Brain pericyte (primary cell): ENCODE data around the gene SLC66A1.

ENCODE experiments used
- DNase-seq: peaks from one replicate; pipeline ENCODE4 v3.0.0-alpha.2; 2012; ENCODE audit warnings: low read depth, low spot score

The SLC66A1 gene

GRCh38 chr1:19305880-19306279, 6.2 kb upstream of the SLC66A1 start:
- DNase-seq, result no peak

DNA sequence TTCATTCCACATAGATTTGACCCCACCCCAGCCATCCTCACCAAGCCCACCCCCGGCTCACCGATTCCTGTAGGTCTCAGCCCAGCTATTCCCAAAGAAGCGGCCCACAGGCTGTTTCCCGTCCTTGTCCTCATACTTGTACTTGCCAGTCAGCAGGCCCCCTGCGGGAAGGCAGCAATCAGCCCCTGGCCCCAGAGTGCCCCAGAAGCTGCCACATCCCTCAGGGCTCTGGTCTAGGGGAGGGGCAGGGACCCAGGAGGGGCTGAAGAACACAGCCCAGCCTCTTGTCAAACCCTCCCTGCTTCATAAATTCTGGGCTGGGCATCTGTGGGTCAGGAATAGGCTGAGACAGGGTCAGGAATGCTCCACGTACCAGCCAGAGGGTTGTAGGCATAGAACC, 5.2 kb upstream of the SLC66A1 start:
- no peak for DNase-seq

GRCh38 chr1:19307794-19308508, 4.2 kb upstream of the SLC66A1 start:
- no peak for DNase-seq

GRCh38 chr1:19308509-19308907, 3.6 kb upstream of the SLC66A1 start:
- no peak for DNase-seq

- no peak for DNase-seq
Measured at GRCh38 chr1:19309123-19309813, 2.9 kb upstream of the SLC66A1 start.

- DNase-seq, result no peak
Measured at GRCh38 chr1:19310061-19310460, 2.1 kb upstream of the SLC66A1 start.

DNA sequence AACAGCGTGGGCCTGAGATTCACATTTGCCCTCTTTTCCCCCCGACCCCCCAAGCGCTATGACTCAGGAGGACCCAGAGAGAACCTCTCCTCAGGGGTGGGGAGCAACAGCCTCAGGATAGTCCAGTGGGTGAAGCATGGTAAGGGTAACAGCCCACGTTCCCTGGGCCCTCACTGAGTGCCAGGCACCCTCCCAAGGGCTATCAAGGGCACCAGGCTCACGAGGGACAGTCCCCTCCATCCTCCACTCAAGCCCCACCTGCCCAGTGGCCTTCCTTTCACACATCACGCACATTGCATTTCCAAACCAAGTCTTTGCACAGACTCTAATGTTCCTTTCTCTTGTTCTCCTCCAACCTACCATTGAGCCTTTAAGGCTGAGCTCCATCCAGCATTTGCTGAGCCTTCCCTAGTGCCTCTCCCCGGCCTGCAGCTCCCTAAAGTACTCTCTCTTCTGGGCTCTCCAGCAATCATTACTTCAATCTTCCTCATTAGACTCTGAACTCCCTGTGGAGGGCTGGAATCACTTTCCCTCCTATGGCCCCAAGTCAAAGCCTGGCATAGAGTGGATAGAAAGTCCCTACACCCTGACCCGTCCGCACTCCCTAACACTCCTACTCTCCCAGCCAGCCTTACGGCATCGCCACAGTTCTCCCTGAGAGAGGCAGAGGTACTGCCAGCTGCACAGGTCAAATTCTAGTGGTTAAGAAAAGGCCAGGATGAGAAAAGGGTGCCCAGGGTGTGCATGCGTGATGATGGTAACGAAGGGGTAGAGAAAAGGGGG, 1.2 kb upstream of the SLC66A1 start:
- no peak for DNase-seq

DNA sequence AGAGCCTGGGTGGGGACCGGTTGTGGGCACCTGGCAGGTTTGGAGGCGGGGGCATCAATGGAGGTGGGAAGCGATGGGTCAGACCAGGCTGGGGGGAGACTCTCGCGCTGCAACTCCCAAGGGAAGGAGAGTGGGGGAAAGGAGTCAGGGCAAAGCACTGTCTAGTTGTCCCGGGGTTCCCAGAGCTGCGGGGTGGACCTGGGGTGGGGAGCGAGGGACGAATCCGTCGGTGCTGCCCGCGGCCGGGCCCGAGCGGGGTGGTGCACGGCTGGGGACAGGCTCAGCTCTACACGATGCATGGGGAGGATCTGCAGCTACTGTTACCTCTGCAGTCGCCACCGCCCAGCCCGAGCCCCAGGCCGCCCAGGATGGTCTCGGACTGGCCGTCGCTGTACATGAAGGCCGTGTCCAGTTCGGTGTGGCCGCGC, 609 bp upstream of the SLC66A1 start:
- no peak for DNase-seq

DNA sequence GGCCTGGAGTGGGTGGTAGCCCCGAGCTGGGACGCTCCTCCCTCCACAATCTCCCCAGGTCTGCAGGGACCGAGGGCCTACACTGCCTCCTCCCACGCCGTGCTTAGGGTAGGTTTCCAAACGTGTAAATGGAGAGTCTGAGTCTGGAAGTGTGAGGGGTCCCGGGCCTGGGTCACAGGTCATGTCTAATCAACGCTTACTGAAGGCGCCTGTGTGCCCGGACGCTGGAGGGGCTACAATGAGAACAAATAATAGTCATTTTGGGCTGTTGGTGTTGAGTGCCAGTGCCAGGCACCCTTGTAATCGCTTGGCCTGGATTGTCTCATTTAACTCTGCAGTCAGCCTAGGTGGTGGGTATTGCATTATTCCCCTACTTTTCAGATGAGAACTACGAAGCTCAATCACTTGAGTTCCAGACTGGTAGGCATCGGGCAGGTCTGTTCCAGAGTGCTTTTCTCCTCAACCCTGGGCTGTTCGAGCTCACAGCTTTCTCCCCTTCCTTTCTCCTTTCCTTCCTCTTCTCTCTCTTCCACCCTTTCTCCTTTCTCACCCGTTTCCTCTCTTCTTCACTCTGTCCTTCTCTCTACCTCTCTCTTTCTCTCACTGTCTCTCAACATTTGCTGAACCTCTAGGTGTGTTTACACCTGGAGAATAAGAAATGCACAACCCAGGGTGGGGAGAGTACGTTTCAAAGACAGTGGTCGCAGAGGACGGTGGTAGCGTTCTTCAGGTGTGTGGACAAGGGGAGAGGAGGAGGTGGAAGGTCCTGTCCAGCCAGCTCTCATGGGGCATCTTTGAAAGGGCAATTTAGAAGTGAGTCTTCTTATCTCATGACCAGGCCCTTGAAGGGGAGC, 883 bp downstream of the SLC66A1 start:
- no peak for DNase-seq

GRCh38 chr1:19313636-19313959, 1.5 kb downstream of the SLC66A1 start:
- no peak for DNase-seq

- DNase-seq, result no peak
Measured at GRCh38 chr1:19313961-19314882, 2.1 kb downstream of the SLC66A1 start.

- DNase-seq, result no peak
Measured at GRCh38 chr1:19315378-19316198, 3.5 kb downstream of the SLC66A1 start.

DNA sequence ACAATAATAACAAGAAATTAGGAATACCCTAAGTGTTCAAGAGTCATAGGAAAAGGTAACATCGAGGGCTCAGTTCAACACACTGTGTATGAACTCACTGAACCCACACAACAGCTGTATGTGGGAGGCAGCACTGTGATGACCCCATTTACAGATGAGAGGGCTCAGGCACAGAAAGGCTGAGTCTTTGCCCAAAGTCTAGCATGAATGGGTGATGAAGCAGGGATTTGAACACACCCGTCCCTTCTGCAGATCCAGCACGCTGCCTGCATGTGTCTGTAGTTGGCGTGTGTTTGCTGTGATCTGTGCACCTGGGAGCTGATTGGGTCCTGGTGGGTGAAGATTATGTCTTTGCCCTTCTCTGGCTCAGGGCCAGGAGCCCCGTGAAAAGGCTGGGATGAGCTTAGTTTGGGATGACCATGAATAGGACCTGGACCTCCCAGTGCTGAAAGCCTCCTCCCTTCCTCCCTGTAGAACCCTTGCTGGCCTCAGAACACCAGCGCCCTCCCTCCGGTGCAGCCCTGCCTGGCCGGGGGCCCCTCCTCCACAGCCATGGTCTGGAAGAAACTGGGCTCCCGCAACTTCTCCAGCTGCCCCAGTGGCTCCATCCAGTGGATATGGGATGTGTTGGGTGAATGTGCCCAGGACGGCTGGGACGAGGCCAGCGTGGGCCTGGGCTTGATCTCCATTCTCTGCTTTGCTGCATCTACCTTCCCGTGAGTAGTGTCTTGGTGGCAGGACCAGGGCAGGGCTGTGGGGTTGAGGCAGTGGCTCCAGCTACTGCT, 5.2 kb downstream of the SLC66A1 start:
- no peak for DNase-seq

DNA sequence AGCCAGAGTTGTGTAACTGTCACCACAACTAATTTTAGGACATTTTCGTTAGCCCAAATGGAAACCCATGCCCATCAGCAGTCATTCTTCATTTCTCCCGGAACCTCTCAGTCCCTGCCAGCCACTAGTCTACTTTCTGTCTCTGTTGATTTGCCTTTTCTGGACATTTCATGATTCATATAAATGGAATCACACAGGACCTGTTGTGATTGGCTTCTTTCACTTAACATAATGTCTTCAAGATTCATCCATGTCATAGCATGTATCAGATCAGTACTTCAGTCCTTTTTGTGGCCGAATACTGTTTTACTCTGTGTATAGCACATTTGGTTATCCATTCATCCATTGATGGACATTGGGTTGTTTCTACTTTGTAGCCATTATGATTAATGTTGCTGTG, 7.1 kb downstream of the SLC66A1 start:
- DNase-seq, result no peak

GRCh38 chr1:19321071-19321470, 8.9 kb downstream of the SLC66A1 start:
- no peak for DNase-seq

DNA sequence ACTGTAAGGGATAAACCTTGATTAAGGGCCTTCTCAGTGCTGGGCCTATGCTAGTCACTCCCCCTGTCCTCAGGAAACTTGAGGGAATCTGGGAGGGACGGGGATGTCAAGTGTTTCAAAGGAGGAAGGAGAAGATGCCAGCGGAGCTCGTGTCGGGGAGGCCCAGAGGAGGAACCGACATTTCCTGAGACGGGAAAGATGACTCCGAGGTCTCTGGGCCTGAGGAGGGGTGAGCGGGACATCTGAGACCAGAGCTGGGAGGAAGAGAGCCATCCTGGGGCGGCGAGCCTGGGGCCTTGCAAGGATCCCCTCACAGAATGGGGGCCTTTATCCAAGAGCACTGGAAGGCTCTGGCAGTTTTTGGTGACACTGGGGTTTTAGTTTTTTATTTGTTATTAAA, 10.4 kb downstream of the SLC66A1 start:
- DNase-seq, result no peak

- DNase-seq, result no peak
Measured at GRCh38 chr1:19323987-19324664, 12.0 kb downstream of the SLC66A1 start.

- DNase-seq, result no peak
Measured at GRCh38 chr1:19324665-19324990, 12.5 kb downstream of the SLC66A1 start.
